Activated CD8-positive, alpha-beta T cell treated with anti-CD3 and anti-CD28 coated beads, Interleukin-2, amount 10 ng/mL, durations not matched to agents 7 days and 5 days (primary cell): Measurements from ENCODE around the gene BLMH. TPM values are rescaled to one million over a fixed set of nuclear protein-coding genes. Genes with fewer than 3 reads are reported as not detected.

Source experiments
- ATAC-seq: fragments of 150-1000 bp; cut with Tn5 transposase; one replicate; pipeline ENCODE4 v1.10.0; 2021; ENCODE audit warnings: moderate library complexity
- CTCF ChIA-PET: fragments of 350-600 bp; sonication (Branson Sonifier 250); formaldehyde crosslinking; loops from one replicate; lab custom pipeline; 2021; ENCODE audit warnings: antibody characterized with exemption; lab: Charles Lee
- POLR2A ChIA-PET: fragments of 350-600 bp; sonication (Branson Sonifier 250); formaldehyde crosslinking; loops from one replicate; lab custom pipeline; 2021; ENCODE audit warnings: antibody characterized with exemption; lab: Charles Lee
- DNase-seq: peaks from one replicate; pipeline ENCODE4 v3.0.0-alpha.2; 2020
- H3K27ac Mint-ChIP-seq: one replicate; pipeline ENCODE4 v1.8.0; 2021; ENCODE audit warnings: mild to moderate bottlenecking, mixed read lengths
- H3K27me3 Mint-ChIP-seq: one replicate; pipeline ENCODE4 v1.8.0; 2021; ENCODE audit warnings: low read depth, mixed read lengths
- H3K36me3 Mint-ChIP-seq: one replicate; pipeline ENCODE4 v1.8.0; 2021; ENCODE audit warnings: low read depth, mixed read lengths
- H3K4me1 Mint-ChIP-seq: one replicate; pipeline ENCODE4 v1.8.0; 2021; ENCODE audit warnings: low read depth, mixed read lengths
- H3K4me3 Mint-ChIP-seq: one replicate; pipeline ENCODE4 v1.8.0; 2021; ENCODE audit warnings: mild to moderate bottlenecking, mixed read lengths
- H3K9me3 Mint-ChIP-seq: one replicate; pipeline ENCODE4 v1.8.0; 2022; ENCODE audit warnings: mixed read lengths; ENCODE audit not compliant: insufficient read depth
- total RNA-seq, 2 experiments: library from RNA; stranded (reverse); gene quantifications; one replicate each; pipeline ENCODE4 v1.2.3, GENCODE V29; 2021

Gene BLMH
- total RNA-seq, 2 experiments from 2014 or later, result 57.9 to 61.1 TPM

DNA sequence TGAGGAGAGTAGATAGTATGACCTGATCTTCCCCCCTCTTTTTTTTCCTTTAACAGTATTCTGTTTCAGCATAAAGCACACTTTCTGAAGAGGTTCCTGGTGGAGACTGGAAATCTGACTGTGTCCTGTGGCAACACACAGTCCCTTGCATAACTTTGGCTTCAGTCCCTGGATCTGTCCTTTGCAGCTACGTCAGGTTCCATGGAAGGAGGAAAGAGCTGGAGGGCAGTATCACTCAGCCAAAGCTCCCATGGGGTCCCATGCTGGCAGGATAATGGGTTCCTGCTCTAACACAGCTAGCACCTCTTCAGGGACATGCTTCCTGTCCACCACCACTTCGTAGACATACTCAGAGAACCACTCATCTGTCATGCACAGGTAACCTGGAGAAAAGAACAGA, 43.0 kb downstream of the BLMH start:
- no peak overlapping the region for H3K4me3 Mint-ChIP-seq
- DNase-seq, result no peak
- ChIA-PET CTCF (interaction anchor here (1.0 kb wide), 1 partner anchor 87 kb away, joined by 3 read pairs; no protein-coding TSS in a partner anchor), POLR2A (interaction anchor here (0.6 kb wide), 1 partner anchor 189 kb away, joined by 3 read pairs; no protein-coding TSS in a partner anchor)
- H3K9me3 Mint-ChIP-seq, result no peaks in the 10 kb centered on the region
- no peak for ATAC-seq
- H3K27ac Mint-ChIP-seq, result no peak overlapping the region
- peaks cover 48% of the 10 kb centered on the region for H3K36me3 Mint-ChIP-seq
- no peaks in the 10 kb centered on the region for H3K4me1 Mint-ChIP-seq
- H3K27me3 Mint-ChIP-seq, result no peaks in the 10 kb centered on the region

DNA sequence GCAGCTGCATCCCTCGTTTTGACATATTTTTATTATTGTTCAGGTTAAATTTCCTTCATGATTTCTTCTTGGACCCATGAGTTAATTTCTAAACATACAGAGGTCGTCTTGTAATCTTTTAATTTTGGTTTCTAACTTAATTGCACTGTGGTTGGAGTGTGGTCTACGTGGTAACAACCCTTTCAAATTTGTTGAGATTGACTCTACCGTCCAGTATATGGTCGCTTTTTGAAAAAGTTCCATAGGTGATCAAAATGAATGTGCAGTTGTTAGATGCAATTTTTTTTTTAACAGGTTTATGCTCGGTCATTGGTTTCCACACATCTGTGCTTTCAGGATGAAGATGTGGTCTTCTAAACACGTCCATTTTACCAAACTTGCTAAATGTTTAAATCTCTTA, 45.3 kb downstream of the BLMH start:
- ATAC-seq (no peak), DNase-seq (no peak)
- no peaks in the 10 kb centered on the region for H3K4me1 Mint-ChIP-seq
- peaks cover 35% of the 10 kb centered on the region for H3K36me3 Mint-ChIP-seq
- no peak overlapping the region for H3K27ac Mint-ChIP-seq
- no peak overlapping the region for H3K4me3 Mint-ChIP-seq
- ChIA-PET POLR2A (no interaction called here), CTCF (interaction anchor here (2.8 kb wide), 1 partner anchor 90 kb away, joined by 12 read pairs; no protein-coding TSS in a partner anchor)
- no peaks in the 10 kb centered on the region for H3K9me3 Mint-ChIP-seq
- peaks cover 2% of the 10 kb centered on the region for H3K27me3 Mint-ChIP-seq

- Mint-ChIP-seq H3K27me3 (peaks cover 7% of the 10 kb centered on the region), H3K9me3 (no peaks in the 10 kb centered on the region), H3K4me1 (no peaks in the 10 kb centered on the region), H3K4me3 (no peak overlapping the region), H3K27ac (no peak overlapping the region), H3K36me3 (peaks cover 28% of the 10 kb centered on the region)
- ChIA-PET POLR2A (no interaction called here), CTCF (interaction anchor here (0.9 to 2.8 kb wide), 3 partner anchors 92 to 140 kb away, joined by 3 to 12 read pairs (median 4); no protein-coding TSS in a partner anchor)
- DNase-seq, result no peak
- no peak for ATAC-seq
These were observed 46.8 kb downstream of the BLMH start for GRCh38 chr17:30244853-30245385.

DNA sequence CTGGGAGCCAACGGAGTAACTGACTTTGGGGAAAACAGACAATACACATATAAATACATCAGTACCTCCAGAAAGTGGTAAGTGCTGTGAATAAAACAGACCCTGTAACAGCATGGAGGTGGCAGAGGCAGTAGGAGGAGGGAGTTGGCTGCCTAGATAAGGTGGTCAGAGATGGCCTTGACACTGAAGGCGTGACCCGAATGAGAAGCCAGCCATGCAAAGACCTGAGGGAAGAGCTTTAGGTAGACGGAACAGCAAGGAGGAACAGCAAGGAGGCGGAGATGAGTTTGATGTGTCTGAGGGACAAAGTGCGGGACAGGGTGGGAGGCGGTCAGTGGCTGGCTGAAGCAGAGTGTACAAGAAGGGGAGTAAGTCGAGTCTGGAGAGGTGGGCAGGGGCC, 48.2 kb downstream of the BLMH start:
- peaks cover 19% of the 10 kb centered on the region for H3K36me3 Mint-ChIP-seq
- ChIA-PET CTCF (no interaction called here), POLR2A (no interaction called here)
- no peak for ATAC-seq
- H3K27ac Mint-ChIP-seq, result no peak overlapping the region
- no peak for DNase-seq
- H3K27me3 Mint-ChIP-seq, result peaks cover 17% of the 10 kb centered on the region
- peaks cover 8% of the 10 kb centered on the region for H3K4me1 Mint-ChIP-seq
- H3K4me3 Mint-ChIP-seq, result no peak overlapping the region
- H3K9me3 Mint-ChIP-seq, result no peaks in the 10 kb centered on the region

- ChIA-PET POLR2A (no interaction called here), CTCF (interaction anchor here (1.4 kb wide), 1 partner anchor 138 kb away, joined by 4 read pairs; no protein-coding TSS in a partner anchor)
- peaks cover 14% of the 10 kb centered on the region for H3K36me3 Mint-ChIP-seq
- no peaks in the 10 kb centered on the region for H3K9me3 Mint-ChIP-seq
- H3K4me1 Mint-ChIP-seq, result peaks cover 9% of the 10 kb centered on the region
- DNase-seq (no peak), ATAC-seq (no peak)
- peaks cover 22% of the 10 kb centered on the region for H3K27me3 Mint-ChIP-seq
- no peak overlapping the region for H3K4me3 Mint-ChIP-seq
- no peak overlapping the region for H3K27ac Mint-ChIP-seq
These were observed 48.7 kb downstream of the BLMH start for GRCh38 chr17:30243002-30243401.

GRCh38 chr17:30241051-30241450, 50.7 kb downstream of the BLMH start:
- Mint-ChIP-seq H3K36me3 (peaks cover 2% of the 10 kb centered on the region), H3K27me3 (peaks cover 36% of the 10 kb centered on the region), H3K27ac (no peak overlapping the region), H3K4me3 (no peak overlapping the region), H3K9me3 (no peaks in the 10 kb centered on the region), H3K4me1 (peaks cover 22% of the 10 kb centered on the region)
- CTCF ChIA-PET, result no interaction called here
- DNase-seq (no peak), ATAC-seq (no peak)
- POLR2A ChIA-PET, result no interaction called here

DNA sequence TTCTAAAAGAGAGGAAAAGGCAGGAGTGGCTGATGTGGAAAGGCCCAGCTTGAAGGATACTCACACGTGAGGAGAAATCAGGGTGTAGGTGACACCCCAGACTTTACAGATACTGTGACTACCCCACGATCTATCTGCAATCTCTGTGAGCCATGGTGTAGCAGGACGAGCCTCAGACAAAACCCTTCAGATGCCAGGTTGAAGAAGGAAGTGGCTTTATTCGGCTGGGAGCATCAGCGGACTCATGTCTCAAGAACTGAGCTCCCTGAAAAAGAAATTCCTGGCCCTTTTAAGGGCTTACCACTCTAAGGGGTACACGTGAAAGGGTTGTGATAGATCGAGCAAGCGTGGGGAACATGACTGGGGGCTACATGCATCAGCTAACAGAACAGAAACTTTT, 51.6 kb downstream of the BLMH start:
- H3K4me3 Mint-ChIP-seq, result no peak overlapping the region
- H3K36me3 Mint-ChIP-seq, result peaks cover 1% of the 10 kb centered on the region
- peaks cover 38% of the 10 kb centered on the region for H3K27me3 Mint-ChIP-seq
- ATAC-seq, result no peak
- CTCF ChIA-PET, result no interaction called here
- peaks cover 25% of the 10 kb centered on the region for H3K4me1 Mint-ChIP-seq
- H3K9me3 Mint-ChIP-seq, result no peaks in the 10 kb centered on the region
- DNase-seq, result no peak
- POLR2A ChIA-PET, result no interaction called here
- H3K27ac Mint-ChIP-seq, result no peak overlapping the region

- POLR2A ChIA-PET, result no interaction called here
- H3K27ac Mint-ChIP-seq, result no peak overlapping the region
- H3K4me1 Mint-ChIP-seq, result peaks cover 31% of the 10 kb centered on the region
- H3K27me3 Mint-ChIP-seq, result peaks cover 48% of the 10 kb centered on the region
- DNase-seq, result no peak
- no peaks in the 10 kb centered on the region for H3K36me3 Mint-ChIP-seq
- H3K4me3 Mint-ChIP-seq, result no peak overlapping the region
- ATAC-seq, result no peak
- no peaks in the 10 kb centered on the region for H3K9me3 Mint-ChIP-seq
- CTCF ChIA-PET, result interaction anchor here (1.5 to 1.7 kb wide), 2 partner anchors 114 to 134 kb away, joined by 5 to 7 read pairs; no protein-coding TSS in a partner anchor
These were observed 52.7 kb downstream of the BLMH start for GRCh38 chr17:30239089-30239462.

GRCh38 chr17:30238387-30239088, 53.2 kb downstream of the BLMH start:
- Mint-ChIP-seq H3K9me3 (no peaks in the 10 kb centered on the region), H3K27ac (no peak overlapping the region), H3K4me1 (peaks cover 31% of the 10 kb centered on the region), H3K27me3 (peaks cover 53% of the 10 kb centered on the region), H3K4me3 (no peak overlapping the region), H3K36me3 (no peaks in the 10 kb centered on the region)
- CTCF ChIA-PET, result interaction anchor here (1.5 to 1.7 kb wide), 2 partner anchors 113 to 134 kb away, joined by 5 to 7 read pairs; no protein-coding TSS in a partner anchor
- DNase-seq (no peak), ATAC-seq (no peak)
- POLR2A ChIA-PET, result no interaction called here

- CTCF ChIA-PET, result interaction anchor here (1.5 to 1.7 kb wide), 2 partner anchors 113 to 133 kb away, joined by 5 to 7 read pairs; no protein-coding TSS in a partner anchor
- peaks cover 58% of the 10 kb centered on the region for H3K27me3 Mint-ChIP-seq
- ATAC-seq (no peak), DNase-seq (no peak)
- POLR2A ChIA-PET, result no interaction called here
- H3K36me3 Mint-ChIP-seq, result no peaks in the 10 kb centered on the region
- peaks cover 31% of the 10 kb centered on the region for H3K4me1 Mint-ChIP-seq
- no peaks in the 10 kb centered on the region for H3K9me3 Mint-ChIP-seq
- no peak overlapping the region for H3K4me3 Mint-ChIP-seq
- no peak overlapping the region for H3K27ac Mint-ChIP-seq
These were observed 53.8 kb downstream of the BLMH start for GRCh38 chr17:30238003-30238344.

GRCh38 chr17:30237296-30238002, 54.3 kb downstream of the BLMH start:
- DNase-seq (no peak), ATAC-seq (no peak)
- H3K27ac Mint-ChIP-seq, result no peak overlapping the region
- no peaks in the 10 kb centered on the region for H3K9me3 Mint-ChIP-seq
- H3K27me3 Mint-ChIP-seq, result peaks cover 61% of the 10 kb centered on the region
- H3K36me3 Mint-ChIP-seq, result no peaks in the 10 kb centered on the region
- no peak overlapping the region for H3K4me3 Mint-ChIP-seq
- CTCF ChIA-PET, result interaction anchor here (1.7 to 3.0 kb wide), 3 partner anchors 12 to 132 kb away, joined by 5 to 17 read pairs (median 5); no protein-coding TSS in a partner anchor
- H3K4me1 Mint-ChIP-seq, result peaks cover 31% of the 10 kb centered on the region
- POLR2A ChIA-PET, result no interaction called here
